ENCODE results near the gene CAPN5.

DNA sequence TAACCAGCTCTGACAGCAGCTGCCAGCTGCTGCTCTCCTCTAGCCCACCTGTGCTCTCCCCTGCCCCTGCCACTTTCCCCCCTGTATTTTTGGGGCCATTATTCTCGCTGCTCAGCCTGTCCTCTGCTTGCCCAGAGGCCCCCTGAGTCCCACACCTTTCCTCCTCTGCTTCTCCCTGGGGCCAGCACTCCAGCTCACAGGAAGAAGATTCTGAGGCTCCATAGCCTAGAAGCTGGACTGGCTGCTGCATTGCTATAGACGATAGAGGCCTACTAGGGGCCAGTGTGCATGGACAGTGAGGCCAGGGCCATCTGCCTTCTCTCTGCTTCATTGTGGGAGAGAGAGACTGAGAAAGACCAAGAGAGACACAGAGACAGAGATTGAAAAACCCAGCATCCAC, 36.5 kb downstream of the CAPN5 start:
- TF ChIP-seq, protein P1, sequence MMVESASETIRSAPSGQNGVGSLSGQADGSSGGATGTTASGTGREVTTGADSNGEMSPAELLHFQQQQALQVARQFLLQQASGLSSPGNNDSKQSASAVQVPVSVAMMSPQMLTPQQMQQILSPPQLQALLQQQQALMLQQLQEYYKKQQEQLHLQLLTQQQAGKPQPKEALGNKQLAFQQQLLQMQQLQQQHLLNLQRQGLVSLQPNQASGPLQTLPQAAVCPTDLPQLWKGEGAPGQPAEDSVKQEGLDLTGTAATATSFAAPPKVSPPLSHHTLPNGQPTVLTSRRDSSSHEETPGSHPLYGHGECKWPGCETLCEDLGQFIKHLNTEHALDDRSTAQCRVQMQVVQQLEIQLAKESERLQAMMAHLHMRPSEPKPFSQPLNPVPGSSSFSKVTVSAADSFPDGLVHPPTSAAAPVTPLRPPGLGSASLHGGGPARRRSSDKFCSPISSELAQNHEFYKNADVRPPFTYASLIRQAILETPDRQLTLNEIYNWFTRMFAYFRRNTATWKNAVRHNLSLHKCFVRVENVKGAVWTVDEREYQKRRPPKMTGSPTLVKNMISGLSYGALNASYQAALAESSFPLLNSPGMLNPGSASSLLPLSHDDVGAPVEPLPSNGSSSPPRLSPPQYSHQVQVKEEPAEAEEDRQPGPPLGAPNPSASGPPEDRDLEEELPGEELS (CRISPR knock-in tag; IDR thresholded peaks at IDR 0.05), result no peak
- TF ChIP-seq ZNF532 (CRISPR knock-in tag; IDR thresholded peaks at IDR 0.05; ENCODE audit: borderline replicate concordance), result no peak
- TF ChIP-seq, protein P2, sequence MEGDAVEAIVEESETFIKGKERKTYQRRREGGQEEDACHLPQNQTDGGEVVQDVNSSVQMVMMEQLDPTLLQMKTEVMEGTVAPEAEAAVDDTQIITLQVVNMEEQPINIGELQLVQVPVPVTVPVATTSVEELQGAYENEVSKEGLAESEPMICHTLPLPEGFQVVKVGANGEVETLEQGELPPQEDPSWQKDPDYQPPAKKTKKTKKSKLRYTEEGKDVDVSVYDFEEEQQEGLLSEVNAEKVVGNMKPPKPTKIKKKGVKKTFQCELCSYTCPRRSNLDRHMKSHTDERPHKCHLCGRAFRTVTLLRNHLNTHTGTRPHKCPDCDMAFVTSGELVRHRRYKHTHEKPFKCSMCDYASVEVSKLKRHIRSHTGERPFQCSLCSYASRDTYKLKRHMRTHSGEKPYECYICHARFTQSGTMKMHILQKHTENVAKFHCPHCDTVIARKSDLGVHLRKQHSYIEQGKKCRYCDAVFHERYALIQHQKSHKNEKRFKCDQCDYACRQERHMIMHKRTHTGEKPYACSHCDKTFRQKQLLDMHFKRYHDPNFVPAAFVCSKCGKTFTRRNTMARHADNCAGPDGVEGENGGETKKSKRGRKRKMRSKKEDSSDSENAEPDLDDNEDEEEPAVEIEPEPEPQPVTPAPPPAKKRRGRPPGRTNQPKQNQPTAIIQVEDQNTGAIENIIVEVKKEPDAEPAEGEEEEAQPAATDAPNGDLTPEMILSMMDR (IDR thresholded peaks at IDR 0.05), result no peak
- TF ChIP-seq NR3C1 (CRISPR knock-in tag; conservative IDR thresholded peaks at IDR 0.05; ENCODE audit: low read depth), result no peak
- no peak for TF ChIP-seq ZNF219 (CRISPR knock-in tag; IDR thresholded peaks at IDR 0.05; ENCODE audit: borderline replicate concordance)
- no peak for TF ChIP-seq ELF4 (CRISPR knock-in tag; IDR thresholded peaks at IDR 0.05; ENCODE audit: low read depth)
- TF ChIP-seq JUN (CRISPR knock-in tag; IDR thresholded peaks at IDR 0.05), result no peak
- TF ChIP-seq NFE2L1 (CRISPR knock-in tag; IDR thresholded peaks at IDR 0.05), result no peak
- no peak for TF ChIP-seq SMAD4 (CRISPR knock-in tag; IDR thresholded peaks at IDR 0.05)
- no peak for TF ChIP-seq TCF7 (CRISPR knock-in tag; IDR thresholded peaks at IDR 0.05; ENCODE audit: low read depth)
- TF ChIP-seq MAX (CRISPR knock-in tag; IDR thresholded peaks at IDR 0.05), result no peak
- no peak for TF ChIP-seq IRF1 (CRISPR knock-in tag; IDR thresholded peaks at IDR 0.05)
- TF ChIP-seq RELA (CRISPR knock-in tag; IDR thresholded peaks at IDR 0.05; ENCODE audit: borderline replicate concordance), result no peak
- no peak for TF ChIP-seq SOX15 (CRISPR knock-in tag; IDR thresholded peaks at IDR 0.05)
